ENCODE results near the gene ATF7IP2.
A peak's percentile ranks its signal among the peaks of the same experiment; 100 is the strongest.

Gene ATF7IP2

GRCh38 chr16:10519297-10519696 lies 133.4 kb downstream of the ATF7IP2 start:
- DNase-seq = no peak
- H3K9me3 ChIP-seq = no peaks in the 10 kb centered on the region
- H3K36me3 ChIP-seq = no peaks in the 10 kb centered on the region
- H3K27me3 ChIP-seq = no peaks in the 10 kb centered on the region
- H3K4me1 ChIP-seq = no peaks in the 10 kb centered on the region
- H3K4me3 ChIP-seq (ENCODE audit: low read depth, low read length) = no peak overlapping the region
- TF ChIP-seq, protein P1, sequence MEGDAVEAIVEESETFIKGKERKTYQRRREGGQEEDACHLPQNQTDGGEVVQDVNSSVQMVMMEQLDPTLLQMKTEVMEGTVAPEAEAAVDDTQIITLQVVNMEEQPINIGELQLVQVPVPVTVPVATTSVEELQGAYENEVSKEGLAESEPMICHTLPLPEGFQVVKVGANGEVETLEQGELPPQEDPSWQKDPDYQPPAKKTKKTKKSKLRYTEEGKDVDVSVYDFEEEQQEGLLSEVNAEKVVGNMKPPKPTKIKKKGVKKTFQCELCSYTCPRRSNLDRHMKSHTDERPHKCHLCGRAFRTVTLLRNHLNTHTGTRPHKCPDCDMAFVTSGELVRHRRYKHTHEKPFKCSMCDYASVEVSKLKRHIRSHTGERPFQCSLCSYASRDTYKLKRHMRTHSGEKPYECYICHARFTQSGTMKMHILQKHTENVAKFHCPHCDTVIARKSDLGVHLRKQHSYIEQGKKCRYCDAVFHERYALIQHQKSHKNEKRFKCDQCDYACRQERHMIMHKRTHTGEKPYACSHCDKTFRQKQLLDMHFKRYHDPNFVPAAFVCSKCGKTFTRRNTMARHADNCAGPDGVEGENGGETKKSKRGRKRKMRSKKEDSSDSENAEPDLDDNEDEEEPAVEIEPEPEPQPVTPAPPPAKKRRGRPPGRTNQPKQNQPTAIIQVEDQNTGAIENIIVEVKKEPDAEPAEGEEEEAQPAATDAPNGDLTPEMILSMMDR (IDR thresholded peaks at IDR 0.05; ENCODE audit: low read depth, low read length) = no peak

- Histone ChIP-seq H3K4me3 (ENCODE audit: low read depth, low read length) (no peak overlapping the region), H3K36me3 (no peaks in the 10 kb centered on the region), H3K9me3 (no peaks in the 10 kb centered on the region), H3K27me3 (no peaks in the 10 kb centered on the region), H3K4me1 (no peaks in the 10 kb centered on the region)
- no peak for DNase-seq
- TF ChIP-seq, protein P1 (IDR thresholded peaks at IDR 0.05; ENCODE audit: low read depth, low read length) = no peak
Measured at GRCh38 chr16:10519929-10520868, 134.3 kb downstream of the ATF7IP2 start.

GRCh38 chr16:10520869-10521578 lies 135.2 kb downstream of the ATF7IP2 start:
- no peaks in the 10 kb centered on the region for H3K36me3 ChIP-seq
- H3K4me1 ChIP-seq = no peaks in the 10 kb centered on the region
- no peaks in the 10 kb centered on the region for H3K27me3 ChIP-seq
- TF ChIP-seq, protein P1 (IDR thresholded peaks at IDR 0.05; ENCODE audit: low read depth, low read length) = no peak
- no peak overlapping the region for H3K4me3 ChIP-seq (ENCODE audit: low read depth, low read length)
- no peaks in the 10 kb centered on the region for H3K9me3 ChIP-seq
- DNase-seq = no peak

DNA sequence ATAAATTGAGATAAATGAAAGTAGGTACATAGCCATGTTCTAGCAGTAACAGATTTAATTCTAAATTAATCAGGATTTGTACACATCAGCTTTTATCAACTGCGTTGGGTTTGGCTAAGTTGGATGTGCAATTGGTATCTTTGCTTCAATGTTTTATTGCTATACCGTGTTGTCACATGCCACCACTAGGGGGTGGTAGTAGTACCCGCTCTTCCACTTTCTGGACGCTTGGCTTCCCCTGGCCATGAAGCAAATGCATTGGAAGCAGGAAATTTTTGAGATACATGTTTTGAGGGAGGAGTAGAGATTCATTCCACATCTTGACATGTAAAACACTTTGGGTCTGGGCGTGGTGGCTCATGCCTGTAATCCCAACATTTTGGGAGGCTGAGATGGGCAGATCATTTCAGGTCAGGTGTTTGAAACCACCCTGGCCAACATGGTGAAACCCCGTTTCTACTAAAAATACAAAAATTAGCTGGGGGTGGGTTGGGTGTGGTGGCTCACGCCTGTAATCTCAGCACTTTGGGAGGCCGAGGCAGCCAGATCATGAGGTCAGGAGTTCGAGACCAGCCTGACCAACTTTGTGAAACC lies 135.9 kb downstream of the ATF7IP2 start:
- TF ChIP-seq, protein P1 (IDR thresholded peaks at IDR 0.05; ENCODE audit: low read depth, low read length) = peak; percentile 92
- Histone ChIP-seq H3K27me3 (no peaks in the 10 kb centered on the region), H3K4me1 (no peaks in the 10 kb centered on the region), H3K9me3 (no peaks in the 10 kb centered on the region), H3K36me3 (no peaks in the 10 kb centered on the region), H3K4me3 (ENCODE audit: low read depth, low read length) (no peak overlapping the region)
- DNase-seq = peak; percentile 70

DNA sequence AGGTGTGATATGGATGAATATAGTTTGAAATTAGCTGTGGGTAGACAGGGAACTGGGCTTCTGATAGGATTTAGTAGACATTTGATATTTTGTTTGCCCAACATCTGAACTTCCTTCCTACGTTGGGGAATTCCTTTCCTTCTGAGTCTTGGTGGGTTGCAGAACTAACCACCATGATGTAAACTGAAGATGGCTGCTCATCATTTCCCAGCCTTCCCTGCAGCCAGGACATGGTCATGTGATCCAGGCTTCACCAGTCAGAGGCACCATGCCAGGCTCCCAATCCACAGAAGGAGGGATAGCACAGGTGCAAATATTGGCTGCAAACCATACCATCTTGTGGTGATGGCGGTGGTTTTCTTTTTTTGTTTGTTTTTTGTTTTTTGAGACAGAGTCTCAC lies 137.1 kb downstream of the ATF7IP2 start:
- TF ChIP-seq, protein P1 (IDR thresholded peaks at IDR 0.05; ENCODE audit: low read depth, low read length) = no peak
- H3K36me3 ChIP-seq = no peaks in the 10 kb centered on the region
- no peaks in the 10 kb centered on the region for H3K4me1 ChIP-seq
- H3K4me3 ChIP-seq (ENCODE audit: low read depth, low read length) = no peak overlapping the region
- DNase-seq = no peak
- H3K9me3 ChIP-seq = no peaks in the 10 kb centered on the region
- no peaks in the 10 kb centered on the region for H3K27me3 ChIP-seq
